Spleen (tissue), 11 donors: Measurements from ENCODE around the gene ALDH3A2. TPM values are rescaled to one million over a fixed set of nuclear protein-coding genes. Genes with fewer than 3 reads are reported as not detected.
A peak's percentile ranks its signal among the peaks of the same experiment; 100 is the strongest.
"Not testable (repeated sequence)": the region's sequence is repeated elsewhere in the genome, so short reads cannot be mapped to it uniquely, and the experiment has no call there.

Source experiments
- DNase-seq: peaks from one replicate; pipeline ENCODE4 v3.0.0-alpha.2; 2020
- H3K27ac ChIP-seq, 8 donors: fragments of 200-600 bp; sonication (generic) in 7 of 8; 1 replicate in 4 of 8; 2 replicates in 4 of 8; pipeline versions ENCODE4 v1.5.0 to v1.8.0; 2016 to 2021; ENCODE audit warnings: inconsistent platforms in 4 of 8, mild to moderate bottlenecking in 4 of 8, moderate library complexity in 1 of 8
- H3K27me3 ChIP-seq, 7 donors: fragments of 200-600 bp; sonication (generic) in 6 of 7; replicated peaks in 1 of 7; 1 replicate in 4 of 7; 2 replicates in 3 of 7; pipeline versions ENCODE4 v1.5.0 to v1.8.0; 2016 to 2021; ENCODE audit warnings: inconsistent platforms in 3 of 7, mild to moderate bottlenecking in 1 of 7
- H3K36me3 ChIP-seq, 6 donors: fragments of 200-600 bp; sonication (generic) in 5 of 6; 1 replicate in 4 of 6; 2 replicates in 2 of 6; pipeline versions ENCODE4 v1.5.0 to v1.8.0; 2016 to 2021; ENCODE audit warnings: inconsistent platforms in 2 of 6
- H3K4me1 ChIP-seq, 6 donors: fragments of 200-600 bp; sonication (generic) in 5 of 6; 1 replicate in 3 of 6; 2 replicates in 3 of 6; pipeline versions ENCODE4 v1.5.0 to v1.8.0; 2016 to 2021; ENCODE audit warnings: inconsistent platforms in 3 of 6
- H3K4me3 ChIP-seq, 8 donors: fragments of 200-600 bp; sonication (generic) in 7 of 8; 1 replicate in 4 of 8; 2 replicates in 4 of 8; pipeline versions ENCODE4 v1.5.0 to v1.8.0; 2016 to 2021; ENCODE audit warnings: inconsistent platforms in 4 of 8, mild to moderate bottlenecking in 4 of 8, moderate library complexity in 2 of 8
- H3K9me3 ChIP-seq, 8 donors: fragments of 200-600 bp; sonication (generic) in 7 of 8; 1 replicate in 4 of 8; 2 replicates in 4 of 8; pipeline versions ENCODE4 v1.5.0 to v1.8.0; 2016 to 2021; ENCODE audit warnings: inconsistent platforms in 4 of 8
- CTCF ChIP-seq, 11 experiments: fragments of 200-600 bp in 7 of 11; fragments of 450-650 bp in 4 of 11; sonication (generic) in 4 of 11; IDR thresholded peaks in 8 of 11; conservative IDR thresholded peaks in 3 of 11; 1 replicate in 7 of 11; 2 replicates in 4 of 11; pipeline versions ENCODE4 v1.4.0 to v1.8.0; 2016 to 2021; ENCODE audit warnings: antibody characterized with exemption in 11 of 11, inconsistent platforms in 4 of 11, mild to moderate bottlenecking in 1 of 11
- POLR2A ChIP-seq, 3 donors: fragments of 450-650 bp; IDR thresholded peaks; one replicate each; pipeline ENCODE4 v1.5.1; 2017; ENCODE audit warnings: antibody characterized with exemption in 3 of 3, mild to moderate bottlenecking in 1 of 3
- POLR2AphosphoS5 ChIP-seq, 3 donors: sonication (generic); formaldehyde crosslinking; IDR thresholded peaks; one replicate each; pipeline ENCODE4 v1.5.1; 2017; ENCODE audit warnings: antibody characterized with exemption in 3 of 3
- WGBS, 5 donors: extraction: QIAGEN DNeasy Blood & Tissue Kit in 3 of 5; methylation state at CpG; one replicate each; pipeline versions ENCODE4 v1.1.5 to v1.1.7; 2013 to 2018; 5-methylcytosine and 5-hydroxymethylcytosine counted together
- intact Hi-C: fragments of 100-400 bp; cut with DNase I; formaldehyde crosslinking; loops from one replicate; pipeline ENCODE4 v1.15.0; 2023; ENCODE audit warnings: low total_unique reads
- polyA plus RNA-seq, 3 donors: library from polyadenylated mRNA; stranded (reverse); fragments of 200-250 nt; gene quantifications; one replicate each; pipeline ENCODE4 v1.2.1, GENCODE V29; 2013
- total RNA-seq, 7 donors: library from RNA; depleted of rRNA in 3 of 7; stranded (reverse); fragments of >200 nt in 3 of 7; fragmentation: NEBNext Ultra II Directional in 4 of 7; extraction: Animal tissue kit (Norgen Biotek cat#: 25700) in 4 of 7; gene quantifications; one replicate each; pipeline versions ENCODE4 v1.1.0 to v1.2.1, GENCODE V29; 2016 to 2021
- donor health status: healthy with polysubstance abuse.
- donor health status: DM: no; HTN: no; CAD: no; lungs with moderate emphysema.
- donor health status: DM: no; HTN: no; CAD: no.
- donor health status: Bipolar disorder and iron deficiency.
- donor health status: healthy.
- donor health status: DM: no; HTN: no; CAD: no.
- donor health status: DM: yes; HTN: yes; CAD: no.

ALDH3A2 gene
- total and polyA plus RNA-seq, 10 donors = 14.4 to 73.1 (median 50.7) TPM

GRCh38 chr17:19664136-19664820 is 15.7 kb downstream of the ALDH3A2 start:
- no peak for DNase-seq
- H3K36me3 ChIP-seq = peaks cover 0 to 94% (median 35%) of the 10 kb centered on the region in 6 donors
- intact Hi-C loops = no loop called here
- H3K9me3 ChIP-seq = no peaks in the 10 kb centered on the region
- no peak overlapping the region for H3K4me3 ChIP-seq
- TF ChIP-seq CTCF (IDR thresholded peaks at IDR 0.05 in 8 of 11, conservative IDR thresholded peaks at IDR 0.05 in 3 of 11) (no peak), POLR2AphosphoS5 (IDR thresholded peaks at IDR 0.05) (no peak), POLR2A (IDR thresholded peaks at IDR 0.05) (no peak)
- no peaks in the 10 kb centered on the region for H3K27me3 ChIP-seq
- WGBS, 5 donors = 72 to 89% (median 83%) methylated on average over 5 of the region's 5 CpGs
- H3K4me1 ChIP-seq = no peaks in the 10 kb centered on the region
- H3K27ac ChIP-seq = no peak overlapping the region

GRCh38 chr17:19664821-19665181 is 16.2 kb downstream of the ALDH3A2 start:
- Histone ChIP-seq H3K4me3 (no peak overlapping the region), H3K27ac (no peak overlapping the region), H3K4me1 (no peaks in the 10 kb centered on the region), H3K36me3 (peaks cover 0 to 92% (median 35%) of the 10 kb centered on the region in 6 donors), H3K9me3 (no peaks in the 10 kb centered on the region), H3K27me3 (no peaks in the 10 kb centered on the region)
- no peak for DNase-seq
- intact Hi-C loops = no loop called here
- TF ChIP-seq POLR2AphosphoS5 (IDR thresholded peaks at IDR 0.05) (no peak), CTCF (IDR thresholded peaks at IDR 0.05 in 8 of 11, conservative IDR thresholded peaks at IDR 0.05 in 3 of 11) (no peak)
- 88 to 97% (median 94%) methylated on average over 4 of the region's 4 CpGs for WGBS, 5 donors

GRCh38 chr17:19669680-19670079 is 21.1 kb downstream of the ALDH3A2 start:
- DNase-seq, H3K4me3 ChIP-seq, intact Hi-C loops, H3K9me3 ChIP-seq, H3K27ac ChIP-seq, H3K27me3 ChIP-seq: not testable (repeated sequence)
- Histone ChIP-seq H3K4me1 (peaks cover 10 to 25% (median 15%) of the 10 kb centered on the region in 6 donors), H3K36me3 (peaks cover 0 to 92% (median 17%) of the 10 kb centered on the region in 6 donors)
- 89 to 100% (median 97%) methylated on average over 7 of the region's 7 CpGs for WGBS, 5 donors

- no peak for DNase-seq
- peaks cover 0 to 92% (median 14%) of the 10 kb centered on the region in 6 donors for H3K36me3 ChIP-seq
- no peaks in the 10 kb centered on the region for H3K27me3 ChIP-seq
- WGBS, 5 donors = 57 to 90% (median 76%) methylated on average over 2 of the region's 2 CpGs
- no peak overlapping the region for H3K4me3 ChIP-seq
- TF ChIP-seq POLR2A (IDR thresholded peaks at IDR 0.05) (no peak), CTCF (IDR thresholded peaks at IDR 0.05 in 8 of 11, conservative IDR thresholded peaks at IDR 0.05 in 3 of 11) (no peak), POLR2AphosphoS5 (IDR thresholded peaks at IDR 0.05) (no peak)
- intact Hi-C loops = no loop called here
- H3K9me3 ChIP-seq = no peaks in the 10 kb centered on the region
- H3K4me1 ChIP-seq = peaks cover 10 to 25% (median 15%) of the 10 kb centered on the region in 6 donors
- peak overlapping the region in 2 of 8 donors; percentile 41 to 55 for H3K27ac ChIP-seq
Observed at GRCh38 chr17:19670908-19671307, 22.4 kb downstream of the ALDH3A2 start.
